ENCODE data around the gene BLM.

DNA sequence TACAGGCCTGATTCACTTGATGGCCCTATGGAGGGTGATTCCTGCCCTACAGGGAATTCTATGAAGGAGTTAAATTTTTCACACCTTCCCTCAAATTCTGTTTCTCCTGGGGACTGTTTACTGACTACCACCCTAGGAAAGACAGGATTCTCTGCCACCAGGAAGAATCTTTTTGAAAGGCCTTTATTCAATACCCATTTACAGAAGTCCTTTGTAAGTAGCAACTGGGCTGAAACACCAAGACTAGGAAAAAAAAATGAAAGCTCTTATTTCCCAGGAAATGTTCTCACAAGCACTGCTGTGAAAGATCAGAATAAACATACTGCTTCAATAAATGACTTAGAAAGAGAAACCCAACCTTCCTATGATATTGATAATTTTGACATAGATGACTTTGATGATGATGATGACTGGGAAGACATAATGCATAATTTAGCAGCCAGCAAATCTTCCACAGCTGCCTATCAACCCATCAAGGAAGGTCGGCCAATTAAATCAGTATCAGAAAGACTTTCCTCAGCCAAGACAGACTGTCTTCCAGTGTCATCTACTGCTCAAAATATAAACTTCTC, 43.6 kb downstream of the BLM start:
- no peak for TF ChIP-seq CTCF (IDR thresholded peaks at IDR 0.05)
- TF ChIP-seq POLR2A (IDR thresholded peaks at IDR 0.05) = no peak
- no peak for TF ChIP-seq POLR2AphosphoS5 (IDR thresholded peaks at IDR 0.05)

All from breast epithelium (tissue), 3 donors.